Liver (tissue), 9 donors: ENCODE measurements around the gene MYO7B. TPM values are rescaled to one million over a fixed set of nuclear protein-coding genes. Genes with fewer than 3 reads are reported as not detected.

Source experiments
- DNase-seq: peaks from one replicate; pipeline ENCODE4 v3.0.0-alpha.2; 2017; ENCODE audit warnings: low spot score
- H3K27ac ChIP-seq, 2 donors: one replicate each; pipeline ENCODE4 v1.7.0; 2013; ENCODE audit warnings: inconsistent platforms in 2 of 2, low read length in 2 of 2, control low read depth in 1 of 2, low read depth in 1 of 2, mild to moderate bottlenecking in 1 of 2
- H3K27me3 ChIP-seq, 4 donors: one replicate each; pipeline versions ENCODE4 v1.6.1 to v1.7.0; 2013; ENCODE audit warnings: low read length in 3 of 4, inconsistent platforms in 1 of 4, mild to moderate bottlenecking in 1 of 4, moderate library complexity in 1 of 4; ENCODE audit not compliant: control insufficient read depth in 4 of 4, insufficient read depth in 4 of 4
- H3K36me3 ChIP-seq, 4 donors: one replicate each; pipeline versions ENCODE4 v1.6.1 to v1.7.0; 2013; ENCODE audit warnings: low read length in 3 of 4, mild to moderate bottlenecking in 3 of 4, low read depth in 1 of 4, moderate library complexity in 1 of 4; ENCODE audit not compliant: control insufficient read depth in 4 of 4, insufficient read depth in 3 of 4
- H3K4me1 ChIP-seq, 4 donors: one replicate each; pipeline versions ENCODE4 v1.6.1 to v1.7.0; 2013; ENCODE audit warnings: low read length in 3 of 4, mild to moderate bottlenecking in 3 of 4, moderate library complexity in 1 of 4; ENCODE audit not compliant: control insufficient read depth in 4 of 4, insufficient read depth in 4 of 4
- H3K4me3 ChIP-seq, 3 donors: one replicate each; pipeline versions ENCODE4 v1.6.1 to v1.7.0; 2013; ENCODE audit warnings: low read length in 3 of 3, control low read depth in 1 of 3, low read depth in 1 of 3, mild to moderate bottlenecking in 1 of 3
- H3K9ac ChIP-seq, 2 donors: one replicate each; pipeline ENCODE4 v1.7.0; 2013; ENCODE audit warnings: low read length in 2 of 2, mild to moderate bottlenecking in 2 of 2, moderate library complexity in 2 of 2, control low read depth in 1 of 2, low read depth in 1 of 2
- H3K9me3 ChIP-seq, 4 donors: one replicate each; pipeline versions ENCODE4 v1.6.1 to v1.7.0; 2013; ENCODE audit warnings: low read length in 3 of 4; ENCODE audit not compliant: control insufficient read depth in 4 of 4
- ATF3 ChIP-seq: IDR thresholded peaks from 2 replicates; pipeline ENCODE4 v1.6.1; 2016; ENCODE audit warnings: antibody characterized with exemption
- CTCF ChIP-seq: fragments of 150-350 bp; IDR thresholded peaks from 2 replicates; pipeline ENCODE4 v1.5.1; 2017; ENCODE audit warnings: improper control_type of control experiment, low read depth, low read length; ENCODE audit not compliant: missing input control
- EGR1 ChIP-seq, 2 donors: IDR thresholded peaks; 2 replicates each; pipeline ENCODE4 v1.6.1; 2016 to 2018; ENCODE audit warnings: antibody characterized with exemption in 2 of 2, low read depth in 2 of 2
- FOXA1 ChIP-seq: IDR thresholded peaks from 2 replicates; pipeline ENCODE4 v1.6.1; 2016; ENCODE audit warnings: antibody characterized with exemption
- FOXA2 ChIP-seq: IDR thresholded peaks from 2 replicates; pipeline ENCODE4 v1.6.1; 2016; ENCODE audit warnings: antibody characterized with exemption
- GABPA ChIP-seq, 2 donors: IDR thresholded peaks in 1 of 2; conservative IDR thresholded peaks in 1 of 2; 2 replicates each; pipeline ENCODE4 v1.6.1; 2016; ENCODE audit warnings: antibody characterized with exemption in 2 of 2, mild to moderate bottlenecking in 1 of 2, moderate library complexity in 1 of 2
- HNF4A ChIP-seq, 2 donors: conservative IDR thresholded peaks; 2 replicates each; pipeline ENCODE4 v1.6.1; 2016; ENCODE audit warnings: antibody characterized with exemption in 2 of 2, mild to moderate bottlenecking in 2 of 2
- HNF4G ChIP-seq: IDR thresholded peaks from 2 replicates; pipeline ENCODE4 v1.6.1; 2016; ENCODE audit warnings: antibody characterized with exemption
- JUND ChIP-seq, 2 donors: IDR thresholded peaks; 2 replicates each; pipeline ENCODE4 v1.6.1; 2016; ENCODE audit warnings: antibody characterized with exemption in 2 of 2
- NR2F2 ChIP-seq: IDR thresholded peaks from 2 replicates; pipeline ENCODE4 v1.6.1; 2016; ENCODE audit warnings: antibody characterized with exemption
- RAD21 ChIP-seq, 2 donors: IDR thresholded peaks; 2 replicates each; pipeline ENCODE4 v1.6.1; 2016; ENCODE audit warnings: antibody characterized with exemption in 2 of 2, mild to moderate bottlenecking in 2 of 2
- RXRA ChIP-seq, 2 donors: IDR thresholded peaks; 2 replicates each; pipeline ENCODE4 v1.6.1; 2017 to 2018; ENCODE audit warnings: antibody characterized with exemption in 2 of 2, mild to moderate bottlenecking in 1 of 2
- SP1 ChIP-seq: IDR thresholded peaks from 2 replicates; pipeline ENCODE4 v1.6.1; 2018; ENCODE audit warnings: antibody characterized with exemption, mild to moderate bottlenecking
- TAF1 ChIP-seq: conservative IDR thresholded peaks from 2 replicates; pipeline ENCODE4 v1.6.1; 2016; ENCODE audit warnings: antibody characterized with exemption, mild to moderate bottlenecking
- YY1 ChIP-seq: IDR thresholded peaks from 2 replicates; pipeline ENCODE4 v1.6.1; 2016; ENCODE audit warnings: antibody characterized with exemption, mild to moderate bottlenecking
- WGBS: extraction: QIAGEN DNeasy Blood & Tissue Kit; methylation state at CpG from one replicate; pipeline ENCODE4 v1.1.7; 2013; 5-methylcytosine and 5-hydroxymethylcytosine counted together
- polyA plus RNA-seq, 2 donors: library from polyadenylated mRNA; stranded (reverse) in 1 of 2; unstranded in 1 of 2; fragments of 200-250 nt in 1 of 2; fragments of >200 nt in 1 of 2; fragmentation: Nextera tagmentation in 1 of 2; extraction: Ambion mirVana in 1 of 2; gene quantifications; one replicate each; pipeline versions ENCODE4 v1.2.1 to v1.2.3, GENCODE V29; 2013 to 2015
- total RNA-seq, 2 donors: library from RNA; depleted of rRNA; stranded (reverse); fragments of >200 nt; gene quantifications; one replicate each; pipeline ENCODE4 v1.2.3, GENCODE V29; 2014
- TF ChIP-seq, protein P1 (sequence below): IDR thresholded peaks from 2 replicates; pipeline ENCODE4 v1.6.1; 2016; ENCODE audit warnings: antibody characterized with exemption
- TF ChIP-seq, protein P2 (sequence below): IDR thresholded peaks from 2 replicates; pipeline ENCODE4 v1.6.1; 2016; ENCODE audit warnings: antibody characterized with exemption
- TF ChIP-seq, protein P3 (sequence below): IDR thresholded peaks from 2 replicates; pipeline ENCODE4 v1.6.1; 2016; ENCODE audit warnings: antibody characterized with exemption, mild to moderate bottlenecking
- donor health status: healthy.
- donor health status: healthy.
- donor health status: healthy.
- donor health status: healthy.
- donor health status: healthy.

MYO7B gene
- total and polyA plus RNA-seq, 4 donors = 0.15 to 1.1 (median 0.64) TPM

DNA sequence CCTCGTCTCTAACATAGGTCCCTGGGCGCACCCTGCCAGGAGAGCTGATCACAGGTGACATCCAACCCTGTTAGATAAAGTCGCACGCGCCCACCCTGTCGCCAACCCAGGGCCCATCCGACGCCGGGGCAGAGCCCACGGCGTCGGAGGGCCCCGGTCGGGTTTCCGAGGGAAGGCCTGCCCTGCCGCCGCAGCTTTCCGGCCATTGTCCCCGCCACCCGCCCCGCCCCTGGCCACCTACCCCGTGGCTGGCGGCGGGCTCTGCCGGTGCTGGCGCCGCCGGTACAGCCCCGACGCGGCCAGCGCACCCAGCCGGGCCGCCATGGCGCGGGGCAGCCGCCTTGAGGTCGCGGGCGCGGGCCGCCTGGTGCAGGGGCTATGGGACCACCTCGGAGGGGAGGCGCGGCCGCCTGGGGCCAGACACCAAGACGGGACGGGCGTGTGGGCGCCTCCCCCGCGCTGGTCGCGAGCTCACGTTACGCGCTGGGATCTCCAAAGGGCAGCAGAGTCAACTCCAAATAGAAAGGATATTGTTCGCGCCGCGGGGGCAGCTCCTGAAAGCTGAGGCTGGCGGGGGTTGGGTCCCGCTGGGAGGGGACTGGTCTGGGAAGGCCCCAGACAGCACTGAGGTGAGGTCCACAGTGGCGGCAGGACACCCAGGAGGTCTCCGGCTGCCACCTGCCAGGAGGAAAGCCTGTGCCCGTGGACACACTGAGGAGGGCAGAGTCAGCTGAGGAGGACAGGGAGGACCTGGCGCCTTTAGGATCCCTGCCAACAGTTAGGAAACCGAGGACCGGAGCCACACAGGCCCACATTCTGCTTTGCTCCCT is 128.8 kb downstream of the MYO7B start:
- no peaks in the 10 kb centered on the region for H3K9me3 ChIP-seq
- H3K36me3 ChIP-seq = no peaks in the 10 kb centered on the region
- H3K27me3 ChIP-seq = no peaks in the 10 kb centered on the region
- peak overlapping the region; percentile 80 to 86 for H3K9ac ChIP-seq
- H3K27ac ChIP-seq = peak overlapping the region; percentile 87 to 93
- no peak for TF ChIP-seq ATF3
- peak in 1 of 2 donors; percentile 8 for TF ChIP-seq HNF4A (conservative IDR thresholded peaks at IDR 0.05)
- WGBS = 6% methylated on average over 69 of the region's 69 CpGs
- DNase-seq = no peak
- peaks cover 23 to 55% (median 39%) of the 10 kb centered on the region in 4 donors for H3K4me1 ChIP-seq
- peak overlapping the region; percentile 49 to 72 (median 63) for H3K4me3 ChIP-seq

GRCh38 chr2:127664895-127665225 is 129.4 kb downstream of the MYO7B start:
- H3K4me3 ChIP-seq = peak overlapping the region; percentile 49 to 72 (median 63)
- WGBS = 37% methylated on average over 6 of the region's 6 CpGs
- no peaks in the 10 kb centered on the region for H3K9me3 ChIP-seq
- H3K36me3 ChIP-seq = no peaks in the 10 kb centered on the region
- no peaks in the 10 kb centered on the region for H3K27me3 ChIP-seq
- H3K27ac ChIP-seq = peak overlapping the region; percentile 87 to 93
- peak overlapping the region; percentile 80 to 86 for H3K9ac ChIP-seq
- TF ChIP-seq YY1 (peak; percentile 4), ATF3 (no peak)
- DNase-seq = no peak
- H3K4me1 ChIP-seq = peaks cover 23 to 55% (median 36%) of the 10 kb centered on the region in 4 donors

DNA sequence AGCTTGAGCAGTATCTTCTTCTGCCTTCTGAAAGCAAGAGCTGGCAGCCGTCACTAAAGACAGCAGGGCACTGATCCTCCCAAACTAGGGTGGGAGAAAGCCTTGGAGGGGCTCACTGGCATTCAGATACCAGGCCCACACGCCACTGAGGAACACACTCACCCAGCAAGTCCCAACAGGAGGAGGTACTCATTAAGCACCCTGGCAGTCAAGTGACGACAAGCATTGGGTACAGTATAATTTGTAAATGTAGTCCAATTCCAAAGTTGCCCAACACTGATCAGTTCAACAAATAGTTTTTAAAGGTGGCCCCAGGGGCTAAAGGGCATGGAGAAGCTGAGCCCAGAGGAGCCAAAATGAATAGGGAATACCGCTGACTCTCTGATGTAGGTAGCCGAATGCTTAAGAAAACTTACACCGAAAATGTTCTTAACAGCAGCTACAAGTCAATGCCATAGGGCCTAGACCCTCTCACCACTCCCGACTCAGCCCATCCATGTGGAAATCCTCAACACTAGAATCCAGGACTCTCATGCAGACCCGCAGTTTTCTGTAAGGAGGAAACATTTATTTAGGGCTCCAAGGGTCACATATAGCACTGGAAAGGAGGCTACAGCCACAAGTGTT is 129.9 kb downstream of the MYO7B start:
- Histone ChIP-seq H3K27ac (peak overlapping the region; percentile 87 to 93), H3K4me1 (peaks cover 23 to 55% (median 36%) of the 10 kb centered on the region in 4 donors)

More for the DNA sequence above, 129.9 kb downstream of the MYO7B start:
- peak overlapping the region; percentile 80 to 86 for H3K9ac ChIP-seq
- 37% methylated on average over 8 of the region's 8 CpGs for WGBS
- H3K36me3 ChIP-seq = no peaks in the 10 kb centered on the region
- peak overlapping the region; percentile 49 to 72 (median 63) for H3K4me3 ChIP-seq
- TF ChIP-seq YY1 (peak; percentile 37), SP1 (peak; percentile 72), RAD21 (IDR thresholded peaks at IDR 0.05) (peak in 1 of 2 donors; percentile 3), FOXA1 (no peak), HNF4G (no peak), JUND (IDR thresholded peaks at IDR 0.05) (peak in 1 of 2 donors; percentile 38), NR2F2 (peak; percentile 20), ATF3 (no peak), TAF1 (peak; percentile 61), EGR1 (IDR thresholded peaks at IDR 0.05; ENCODE audit: low read depth in 2 of 2) (no peak), FOXA2 (no peak), CTCF (no peak), GABPA (IDR thresholded peaks at IDR 0.05 in 1 of 2, conservative IDR thresholded peaks at IDR 0.05 in 1 of 2) (no peak), HNF4A (conservative IDR thresholded peaks at IDR 0.05) (peak; percentile 82 to 84), RXRA (IDR thresholded peaks at IDR 0.05) (peak; percentile 75 to 80)
- TF ChIP-seq, protein P1, sequence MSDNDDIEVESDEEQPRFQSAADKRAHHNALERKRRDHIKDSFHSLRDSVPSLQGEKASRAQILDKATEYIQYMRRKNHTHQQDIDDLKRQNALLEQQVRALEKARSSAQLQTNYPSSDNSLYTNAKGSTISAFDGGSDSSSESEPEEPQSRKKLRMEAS = peak; percentile 33
- TF ChIP-seq, protein P2, sequence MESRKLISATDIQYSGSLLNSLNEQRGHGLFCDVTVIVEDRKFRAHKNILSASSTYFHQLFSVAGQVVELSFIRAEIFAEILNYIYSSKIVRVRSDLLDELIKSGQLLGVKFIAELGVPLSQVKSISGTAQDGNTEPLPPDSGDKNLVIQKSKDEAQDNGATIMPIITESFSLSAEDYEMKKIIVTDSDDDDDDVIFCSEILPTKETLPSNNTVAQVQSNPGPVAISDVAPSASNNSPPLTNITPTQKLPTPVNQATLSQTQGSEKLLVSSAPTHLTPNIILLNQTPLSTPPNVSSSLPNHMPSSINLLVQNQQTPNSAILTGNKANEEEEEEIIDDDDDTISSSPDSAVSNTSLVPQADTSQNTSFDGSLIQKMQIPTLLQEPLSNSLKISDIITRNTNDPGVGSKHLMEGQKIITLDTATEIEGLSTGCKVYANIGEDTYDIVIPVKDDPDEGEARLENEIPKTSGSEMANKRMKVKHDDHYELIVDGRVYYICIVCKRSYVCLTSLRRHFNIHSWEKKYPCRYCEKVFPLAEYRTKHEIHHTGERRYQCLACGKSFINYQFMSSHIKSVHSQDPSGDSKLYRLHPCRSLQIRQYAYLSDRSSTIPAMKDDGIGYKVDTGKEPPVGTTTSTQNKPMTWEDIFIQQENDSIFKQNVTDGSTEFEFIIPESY = no peak
- TF ChIP-seq, protein P3, sequence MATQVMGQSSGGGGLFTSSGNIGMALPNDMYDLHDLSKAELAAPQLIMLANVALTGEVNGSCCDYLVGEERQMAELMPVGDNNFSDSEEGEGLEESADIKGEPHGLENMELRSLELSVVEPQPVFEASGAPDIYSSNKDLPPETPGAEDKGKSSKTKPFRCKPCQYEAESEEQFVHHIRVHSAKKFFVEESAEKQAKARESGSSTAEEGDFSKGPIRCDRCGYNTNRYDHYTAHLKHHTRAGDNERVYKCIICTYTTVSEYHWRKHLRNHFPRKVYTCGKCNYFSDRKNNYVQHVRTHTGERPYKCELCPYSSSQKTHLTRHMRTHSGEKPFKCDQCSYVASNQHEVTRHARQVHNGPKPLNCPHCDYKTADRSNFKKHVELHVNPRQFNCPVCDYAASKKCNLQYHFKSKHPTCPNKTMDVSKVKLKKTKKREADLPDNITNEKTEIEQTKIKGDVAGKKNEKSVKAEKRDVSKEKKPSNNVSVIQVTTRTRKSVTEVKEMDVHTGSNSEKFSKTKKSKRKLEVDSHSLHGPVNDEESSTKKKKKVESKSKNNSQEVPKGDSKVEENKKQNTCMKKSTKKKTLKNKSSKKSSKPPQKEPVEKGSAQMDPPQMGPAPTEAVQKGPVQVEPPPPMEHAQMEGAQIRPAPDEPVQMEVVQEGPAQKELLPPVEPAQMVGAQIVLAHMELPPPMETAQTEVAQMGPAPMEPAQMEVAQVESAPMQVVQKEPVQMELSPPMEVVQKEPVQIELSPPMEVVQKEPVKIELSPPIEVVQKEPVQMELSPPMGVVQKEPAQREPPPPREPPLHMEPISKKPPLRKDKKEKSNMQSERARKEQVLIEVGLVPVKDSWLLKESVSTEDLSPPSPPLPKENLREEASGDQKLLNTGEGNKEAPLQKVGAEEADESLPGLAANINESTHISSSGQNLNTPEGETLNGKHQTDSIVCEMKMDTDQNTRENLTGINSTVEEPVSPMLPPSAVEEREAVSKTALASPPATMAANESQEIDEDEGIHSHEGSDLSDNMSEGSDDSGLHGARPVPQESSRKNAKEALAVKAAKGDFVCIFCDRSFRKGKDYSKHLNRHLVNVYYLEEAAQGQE = peak; percentile 59
- no peaks in the 10 kb centered on the region for H3K9me3 ChIP-seq
- H3K27me3 ChIP-seq = no peaks in the 10 kb centered on the region
- DNase-seq = no peak
